ENCODE data around the gene PCBP4.

GRCh38 chr3:51949121-51949520, 18.1 kb downstream of the PCBP4 start:
- no peak for TF ChIP-seq CTCF (IDR thresholded peaks at IDR 0.05 in 8 of 11, conservative IDR thresholded peaks at IDR 0.05 in 3 of 11)
- no peak for TF ChIP-seq POLR2AphosphoS5 (IDR thresholded peaks at IDR 0.05)
- TF ChIP-seq POLR2A (IDR thresholded peaks at IDR 0.05), result no peak
